Measurements from ENCODE around the gene USP43. TPM values are rescaled to one million over a fixed set of nuclear protein-coding genes. Genes with fewer than 3 reads are reported as not detected.

Gene USP43
- polyA plus RNA-seq, 1 of the 3 experiments (the other 2 are of a cell fraction) = 0.07 TPM

- Histone ChIP-seq H3K4me1 (ENCODE audit: control insufficient read depth in 1 of 2, insufficient read depth in 2 of 2, low read depth in 1 of 2, low read length in 1 of 2) (no peaks in the 10 kb centered on the region), H3K27ac (ENCODE audit: low read depth in 2 of 2, low read length in 1 of 2) (no peak overlapping the region), H4K20me1 (ENCODE audit: insufficient read depth) (no peaks in the 10 kb centered on the region), H3K9ac (no peak overlapping the region), H3K36me3 (replicated peaks in 1 of 2; ENCODE audit: control insufficient read depth in 1 of 2, insufficient read depth in 2 of 2, low read length in 1 of 2) (no peaks in the 10 kb centered on the region), H3K4me3 (ENCODE audit: low read depth in 2 of 2, low read length in 1 of 2) (no peak overlapping the region), H3K27me3 (ENCODE audit: insufficient read depth) (peaks cover 54% of the 10 kb centered on the region), H3K9me2 (no peaks in the 10 kb centered on the region), H2AFZ (ENCODE audit: low read depth) (no peak overlapping the region), H3K4me2 (no peak overlapping the region), H3K79me2 (ENCODE audit: insufficient read depth) (no peaks in the 10 kb centered on the region), H3K9me3 (no peaks in the 10 kb centered on the region), H3F3A (replicated peaks; ENCODE audit: insufficient read depth) (no peaks in the 10 kb centered on the region)
- ChIA-PET CTCF (interaction anchor here (0.6 to 1.6 kb wide), 11 partner anchors 17 to 717 kb away, joined by 3 to 5 read pairs (median 4); partner anchors contain the start of gene DHRS7C), POLR2A (no interaction called here)
- TF ChIP-seq EZH2phosphoT487 (IDR thresholded peaks at IDR 0.05; ENCODE audit: borderline replicate concordance, low read depth) (no peak), SIN3A (IDR thresholded peaks at IDR 0.05; ENCODE audit: borderline replicate concordance, low read depth, low read length) (no peak), JUND (IDR thresholded peaks at IDR 0.05) (no peak), CHD2 (IDR thresholded peaks at IDR 0.05; ENCODE audit: low read length, partially characterized antibody) (no peak), USF2 (IDR thresholded peaks at IDR 0.05; ENCODE audit: borderline replicate concordance, low read depth, low read length) (no peak), REST (IDR thresholded peaks at IDR 0.05; ENCODE audit: low read depth, low read length) (no peak), TAF1 (IDR thresholded peaks at IDR 0.05; ENCODE audit: borderline replicate concordance, low read depth, low read length) (no peak), SMC3 (IDR thresholded peaks at IDR 0.05; ENCODE audit: low read depth, low read length) (no peak), RFX5 (IDR thresholded peaks at IDR 0.05; ENCODE audit: low read length) (no peak), RCOR1 (IDR thresholded peaks at IDR 0.05; ENCODE audit: low read length) (no peak), CTCF (IDR thresholded peaks at IDR 0.05) (no peak), EP300 (IDR thresholded peaks at IDR 0.05; ENCODE audit: borderline replicate concordance in 1 of 2, low read depth in 1 of 2, low read length in 1 of 2) (no peak), YY1 (IDR thresholded peaks at IDR 0.05; ENCODE audit: low read depth) (no peak), RXRA (IDR thresholded peaks at IDR 0.05; ENCODE audit: borderline replicate concordance, low read depth) (no peak), GABPA (IDR thresholded peaks at IDR 0.05; ENCODE audit: low read depth) (no peak), MEF2A (IDR thresholded peaks at IDR 0.05; ENCODE audit: borderline replicate concordance, low read depth) (no peak), IRF3 (IDR thresholded peaks at IDR 0.05; ENCODE audit: low read depth, low read length) (no peak), MAX (IDR thresholded peaks at IDR 0.05; ENCODE audit: low read depth) (no peak), RAD21 (IDR thresholded peaks at IDR 0.05; ENCODE audit: low read length) (no peak)
- WGBS (ENCODE audit: low lambda C conversion rate) = 13% methylated on average over 12 of the region's 15 CpGs
- DNase-seq = no peak
Measured at GRCh38 chr17:9769036-9769695, 123.8 kb downstream of the USP43 start.
